ENCODE measurements around the gene C3orf20. TPM values are rescaled to one million over a fixed set of nuclear protein-coding genes. Genes with fewer than 3 reads are reported as not detected.

C3orf20 gene
- total and polyA plus RNA-seq, 2 of the 4 experiments (the other 2 are of a cell fraction), result not detected

DNA sequence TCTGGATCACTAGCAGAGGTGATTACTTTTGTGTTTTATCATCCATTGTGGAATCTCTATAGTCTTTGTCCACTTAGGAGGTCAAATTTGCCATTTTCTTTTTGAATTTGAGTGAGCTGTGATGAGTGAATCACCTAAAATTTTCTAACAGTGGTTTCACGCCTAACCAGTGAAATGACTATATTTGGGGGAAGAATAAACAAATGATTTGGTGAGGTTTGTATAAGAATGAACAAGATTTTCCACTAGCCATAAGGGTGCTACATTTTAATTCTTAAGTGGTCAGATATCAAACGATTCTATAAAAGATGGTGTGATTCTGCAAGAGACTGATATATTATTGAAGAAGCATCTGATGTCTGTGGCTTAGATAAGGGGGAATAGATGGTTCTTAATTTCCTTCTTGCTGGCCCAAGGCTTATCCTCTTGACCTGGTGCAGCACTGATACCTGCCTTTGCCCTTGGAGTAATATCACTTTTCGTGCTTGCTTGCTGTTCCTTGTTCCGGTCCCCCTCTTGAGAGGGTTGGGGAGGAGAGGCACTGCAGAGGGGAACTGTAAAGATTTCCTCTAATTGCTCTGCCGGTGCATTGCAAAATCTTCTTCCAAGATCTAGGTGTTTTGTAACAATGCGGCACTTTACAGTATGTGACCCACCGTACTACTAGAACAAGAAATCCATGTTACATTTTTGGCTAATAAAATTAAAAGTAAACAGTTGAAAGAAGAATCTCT, 14.5 kb downstream of the C3orf20 start:
- Histone ChIP-seq H3K4ac (ENCODE audit: low read depth, low read length) (no peak overlapping the region), H3K56ac (ENCODE audit: extremely low read depth, insufficient read depth, low read length) (no peak overlapping the region), H2BK120ac (ENCODE audit: low read depth, low read length) (no peak overlapping the region), H3K9ac (ENCODE audit: low read depth, low read length) (no peak overlapping the region), H3K4me2 (ENCODE audit: low read depth, low read length) (no peak overlapping the region), H3K27me3 (ENCODE audit: control insufficient read depth, insufficient read depth, low read length) (peaks cover 9% of the 10 kb centered on the region), H2AK9ac (replicated peaks; ENCODE audit: low read depth, low read length, poor library complexity) (no peak overlapping the region), H3K9me1 (ENCODE audit: insufficient read depth, low read length) (no peaks in the 10 kb centered on the region), H3K23ac (ENCODE audit: low read depth, low read length) (no peak overlapping the region), H2BK5ac (ENCODE audit: low read depth, low read length, poor library complexity, severe bottlenecking) (no peak overlapping the region), H4K91ac (ENCODE audit: insufficient read depth, low read depth, low read length) (no peak overlapping the region), H2BK20ac (ENCODE audit: low read depth, low read length) (no peak overlapping the region), H3K9me3 (ENCODE audit: control insufficient read depth, insufficient read depth, low read length) (no peaks in the 10 kb centered on the region), H3K79me1 (ENCODE audit: low read depth in 1 of 2, low read length in 2 of 2) (no peaks in the 10 kb centered on the region), H3K27ac (ENCODE audit: insufficient read depth, low read length) (no peak overlapping the region), H2AFZ (replicated peaks; ENCODE audit: low read length, poor library complexity) (no peak overlapping the region), H4K20me1 (ENCODE audit: insufficient read depth, low read length) (no peaks in the 10 kb centered on the region), H4K5ac (ENCODE audit: low read depth, low read length) (no peak overlapping the region), H3K4me3 (ENCODE audit: insufficient read depth, low read depth, low read length) (no peak overlapping the region), H3K18ac (ENCODE audit: low read depth, low read length) (no peak overlapping the region), H2AK5ac (ENCODE audit: low read depth, low read length) (no peak overlapping the region), H3K36me3 (ENCODE audit: control insufficient read depth, insufficient read depth, low read length) (no peaks in the 10 kb centered on the region), H3K14ac (replicated peaks; ENCODE audit: low read depth, low read length) (no peak overlapping the region), H2BK15ac (ENCODE audit: low read depth, low read length) (no peak overlapping the region), H4K8ac (ENCODE audit: low read depth in 2 of 2, low read length in 2 of 2) (no peak overlapping the region), H3K4me1 (ENCODE audit: control insufficient read depth, insufficient read depth, low read length) (no peaks in the 10 kb centered on the region)
- in situ Hi-C loops (cut with MboI; ENCODE audit: low sequenced_read_pairs) (no loop called here), intact Hi-C loops (cut with micrococcal nuclease) (no loop called here), dilution Hi-C loops (cut with HindIII; ENCODE audit: low sequenced_read_pairs, unreplicated experiment) (no loop called here)
- DNase-seq (no peak), ATAC-seq (ENCODE audit: low read depth) (no peak)
- 60% methylated on average over 1 of the region's 7 CpGs; no CpG with 5 or more reads in 1 of the 2 experiments for WGBS, 2 experiments (ENCODE audit: extremely low coverage in 2 of 2, insufficient read length in 1 of 2)
- ChIA-PET CTCF (no interaction called here), POLR2A (ENCODE audit: unreplicated experiment) (no interaction called here)
- BruUV-seq (replicated peaks), result no TSS peak
- TF ChIP-seq NFE2L2 (IDR thresholded peaks at IDR 0.05; ENCODE audit: low read depth, low read length), result no peak
- TF ChIP-seq MAZ (IDR thresholded peaks at IDR 0.05; ENCODE audit: borderline replicate concordance, low read depth, low read length), result no peak
- TF ChIP-seq, protein P1, sequence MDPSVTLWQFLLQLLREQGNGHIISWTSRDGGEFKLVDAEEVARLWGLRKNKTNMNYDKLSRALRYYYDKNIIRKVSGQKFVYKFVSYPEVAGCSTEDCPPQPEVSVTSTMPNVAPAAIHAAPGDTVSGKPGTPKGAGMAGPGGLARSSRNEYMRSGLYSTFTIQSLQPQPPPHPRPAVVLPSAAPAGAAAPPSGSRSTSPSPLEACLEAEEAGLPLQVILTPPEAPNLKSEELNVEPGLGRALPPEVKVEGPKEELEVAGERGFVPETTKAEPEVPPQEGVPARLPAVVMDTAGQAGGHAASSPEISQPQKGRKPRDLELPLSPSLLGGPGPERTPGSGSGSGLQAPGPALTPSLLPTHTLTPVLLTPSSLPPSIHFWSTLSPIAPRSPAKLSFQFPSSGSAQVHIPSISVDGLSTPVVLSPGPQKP (IDR thresholded peaks at IDR 0.05; ENCODE audit: borderline replicate concordance, low read depth, low read length), result no peak
- TF ChIP-seq SMC3 (IDR thresholded peaks at IDR 0.05; ENCODE audit: low read depth, low read length), result no peak
- no peak for TF ChIP-seq POLR2A (IDR thresholded peaks at IDR 0.05; ENCODE audit: low read depth, low read length)
- TF ChIP-seq CEBPB (IDR thresholded peaks at IDR 0.05; ENCODE audit: low read depth, low read length), result no peak
- TF ChIP-seq BHLHE40 (IDR thresholded peaks at IDR 0.05; ENCODE audit: low read depth, low read length), result no peak
- TF ChIP-seq CHD1 (IDR thresholded peaks at IDR 0.05; ENCODE audit: low read depth, low read length), result no peak
